ENCODE measurements around the gene PREX1. TPM values are rescaled to one million over a fixed set of nuclear protein-coding genes. Genes with fewer than 3 reads are reported as not detected.
"Not testable (repeated sequence)": the region's sequence is repeated elsewhere in the genome, so short reads cannot be mapped to it uniquely, and the experiment has no call there.

The PREX1 gene
- total and polyA plus RNA-seq, 4 donors = 29.5 to 121 (median 69.3) TPM

DNA sequence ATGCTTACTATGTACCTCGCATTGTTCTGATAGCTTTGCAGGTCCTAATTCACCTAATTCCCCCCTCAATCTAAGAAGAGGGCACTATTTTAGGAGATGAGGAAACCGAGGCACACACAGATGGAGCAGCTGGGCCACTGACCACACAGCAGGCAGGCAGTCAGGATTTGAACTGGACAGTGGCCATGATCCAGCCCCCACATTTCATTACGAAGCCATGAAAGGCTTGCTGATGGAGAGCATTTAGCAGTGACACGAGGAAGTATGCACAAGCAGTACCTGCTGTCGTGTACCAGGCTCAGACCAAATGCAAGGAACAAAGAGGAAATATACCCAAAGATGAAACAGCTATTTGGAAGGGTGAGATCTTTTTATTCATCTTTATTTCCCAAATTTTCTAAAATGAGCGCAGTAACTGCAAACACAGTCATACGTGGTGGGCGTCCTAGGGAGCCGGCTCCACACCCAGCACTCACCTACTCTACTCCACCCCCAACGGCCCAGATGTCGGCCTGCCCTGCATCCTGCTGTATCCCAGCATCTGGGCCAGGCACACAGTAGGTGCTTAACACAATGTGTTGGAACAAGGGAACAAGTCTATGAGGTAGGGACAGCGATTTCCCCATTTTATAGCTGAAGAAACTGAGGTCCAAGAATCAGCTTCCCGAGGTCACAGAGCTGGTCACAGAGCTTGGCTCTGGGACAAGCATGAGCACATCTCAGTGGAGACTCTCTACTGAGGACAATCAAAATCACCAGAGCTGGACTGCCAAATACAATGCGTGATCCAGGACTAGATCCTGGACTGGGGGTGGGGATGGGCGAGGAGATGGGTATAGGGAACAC is 15.0 kb downstream of the PREX1 start:
- ATAC-seq (ENCODE audit: insufficient read depth, low FRiP score) = no peak
- no peak overlapping the region for H3K27ac ChIP-seq (ENCODE audit: low read depth in 1 of 2, low read length in 1 of 2)
- peaks cover 0 to 51% (median 8%) of the 10 kb centered on the region in 3 donors for H3K27me3 ChIP-seq (ENCODE audit: control insufficient read depth in 3 of 3, insufficient read depth in 3 of 3, low read length in 2 of 3)
- peaks cover 0 to 20% (median 0%) of the 10 kb centered on the region in 5 donors for H3K4me1 ChIP-seq (ENCODE audit: control insufficient read depth in 5 of 5, insufficient read depth in 5 of 5, low read length in 5 of 5)
- peaks cover 0 to 4% (median 0%) of the 10 kb centered on the region in 4 donors for H3K36me3 ChIP-seq (ENCODE audit: control insufficient read depth in 4 of 4, insufficient read depth in 4 of 4, low read length in 4 of 4)
- H3K9ac ChIP-seq (ENCODE audit: insufficient read depth in 1 of 2, low read length in 2 of 2) = no peak overlapping the region
- no peak for DNase-seq
- H3K9me3 ChIP-seq (ENCODE audit: control insufficient read depth in 4 of 4, insufficient read depth in 3 of 4, low read length in 3 of 4) = peaks cover 0 to 10% (median 1%) of the 10 kb centered on the region in 4 donors
- H3K4me3 ChIP-seq = no peak overlapping the region
- WGBS, 2 donors = 66 to 79% methylated on average over 15 of the region's 15 CpGs
- TF ChIP-seq, protein P1, sequence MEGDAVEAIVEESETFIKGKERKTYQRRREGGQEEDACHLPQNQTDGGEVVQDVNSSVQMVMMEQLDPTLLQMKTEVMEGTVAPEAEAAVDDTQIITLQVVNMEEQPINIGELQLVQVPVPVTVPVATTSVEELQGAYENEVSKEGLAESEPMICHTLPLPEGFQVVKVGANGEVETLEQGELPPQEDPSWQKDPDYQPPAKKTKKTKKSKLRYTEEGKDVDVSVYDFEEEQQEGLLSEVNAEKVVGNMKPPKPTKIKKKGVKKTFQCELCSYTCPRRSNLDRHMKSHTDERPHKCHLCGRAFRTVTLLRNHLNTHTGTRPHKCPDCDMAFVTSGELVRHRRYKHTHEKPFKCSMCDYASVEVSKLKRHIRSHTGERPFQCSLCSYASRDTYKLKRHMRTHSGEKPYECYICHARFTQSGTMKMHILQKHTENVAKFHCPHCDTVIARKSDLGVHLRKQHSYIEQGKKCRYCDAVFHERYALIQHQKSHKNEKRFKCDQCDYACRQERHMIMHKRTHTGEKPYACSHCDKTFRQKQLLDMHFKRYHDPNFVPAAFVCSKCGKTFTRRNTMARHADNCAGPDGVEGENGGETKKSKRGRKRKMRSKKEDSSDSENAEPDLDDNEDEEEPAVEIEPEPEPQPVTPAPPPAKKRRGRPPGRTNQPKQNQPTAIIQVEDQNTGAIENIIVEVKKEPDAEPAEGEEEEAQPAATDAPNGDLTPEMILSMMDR (IDR thresholded peaks at IDR 0.05; ENCODE audit: control extremely low read depth, extremely low read depth) = no peak

DNA sequence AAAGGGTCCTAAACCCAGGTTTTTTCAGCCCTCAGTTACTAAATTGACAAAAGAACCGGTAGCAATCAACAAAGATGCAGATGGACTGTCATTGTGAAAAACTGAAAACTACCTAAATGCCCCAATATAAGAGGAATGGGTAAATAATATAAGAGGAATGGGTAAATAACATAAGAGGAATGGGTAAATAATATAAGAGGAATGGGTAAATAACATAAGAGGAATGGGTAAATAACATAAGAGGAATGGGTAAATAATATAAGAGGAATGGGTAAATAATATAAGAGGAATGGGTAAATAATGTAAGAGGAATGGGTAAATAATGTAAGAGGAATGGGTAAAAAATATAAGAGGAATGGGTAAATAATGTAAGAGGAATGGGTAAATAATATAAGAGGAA is 15.7 kb downstream of the PREX1 start:
- 68 to 89% methylated on average over 1 of the region's 1 CpG for WGBS, 2 donors
- peaks cover 0 to 13% (median 2%) of the 10 kb centered on the region in 4 donors for H3K9me3 ChIP-seq (ENCODE audit: control insufficient read depth in 4 of 4, insufficient read depth in 3 of 4, low read length in 3 of 4)
- not testable (repeated sequence) for H3K9ac ChIP-seq (ENCODE audit: insufficient read depth in 1 of 2, low read length in 2 of 2); H3K27ac ChIP-seq (ENCODE audit: low read depth in 1 of 2, low read length in 1 of 2); H3K4me3 ChIP-seq; ATAC-seq (ENCODE audit: insufficient read depth, low FRiP score); H3K36me3 ChIP-seq (ENCODE audit: control insufficient read depth in 4 of 4, insufficient read depth in 4 of 4, low read length in 4 of 4); DNase-seq
- H3K27me3 ChIP-seq (ENCODE audit: control insufficient read depth in 3 of 3, insufficient read depth in 3 of 3, low read length in 2 of 3) = peaks cover 0 to 53% (median 6%) of the 10 kb centered on the region in 3 donors
- H3K4me1 ChIP-seq (ENCODE audit: control insufficient read depth in 5 of 5, insufficient read depth in 5 of 5, low read length in 5 of 5) = peaks cover 0 to 24% (median 0%) of the 10 kb centered on the region in 5 donors

DNA sequence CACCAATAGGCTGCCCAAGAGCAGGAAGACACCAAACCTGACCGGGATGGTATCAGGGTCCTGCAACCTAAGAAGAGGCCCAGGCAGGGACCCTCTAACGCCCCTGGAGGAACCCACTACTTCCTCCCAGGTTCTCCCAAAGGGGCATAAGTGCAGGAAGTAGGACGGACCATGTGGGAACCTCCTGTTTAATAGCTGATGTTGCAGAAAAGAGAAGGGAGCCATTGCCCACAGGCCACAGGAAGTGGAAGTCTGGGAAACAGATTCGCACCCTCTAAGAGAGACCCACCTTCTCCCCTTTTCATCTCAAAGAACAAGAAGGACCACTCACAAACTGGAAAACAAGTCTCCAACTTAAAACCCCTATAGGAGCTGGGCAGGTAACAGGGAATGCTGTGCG is 18.1 kb downstream of the PREX1 start:
- WGBS, 2 donors = 33 to 54% methylated on average over 5 of the region's 5 CpGs
- Histone ChIP-seq H3K27me3 (ENCODE audit: control insufficient read depth in 3 of 3, insufficient read depth in 3 of 3, low read length in 2 of 3) (peaks cover 0 to 48% (median 10%) of the 10 kb centered on the region in 3 donors), H3K4me3 (no peak overlapping the region), H3K36me3 (ENCODE audit: control insufficient read depth in 4 of 4, insufficient read depth in 4 of 4, low read length in 4 of 4) (peaks cover 0 to 2% (median 0%) of the 10 kb centered on the region in 4 donors), H3K9me3 (ENCODE audit: control insufficient read depth in 4 of 4, insufficient read depth in 3 of 4, low read length in 3 of 4) (peaks cover 0 to 13% (median 5%) of the 10 kb centered on the region in 4 donors), H3K4me1 (ENCODE audit: control insufficient read depth in 5 of 5, insufficient read depth in 5 of 5, low read length in 5 of 5) (peaks cover 0 to 36% (median 0%) of the 10 kb centered on the region in 5 donors), H3K27ac (ENCODE audit: low read depth in 1 of 2, low read length in 1 of 2) (peak overlapping the region in 1 of 2 donors; percentile 18), H3K9ac (ENCODE audit: insufficient read depth in 1 of 2, low read length in 2 of 2) (no peak overlapping the region)
- TF ChIP-seq, protein P1 (IDR thresholded peaks at IDR 0.05; ENCODE audit: control extremely low read depth, extremely low read depth) = no peak
- ATAC-seq (ENCODE audit: insufficient read depth, low FRiP score) (no peak), DNase-seq (no peak)

DNA sequence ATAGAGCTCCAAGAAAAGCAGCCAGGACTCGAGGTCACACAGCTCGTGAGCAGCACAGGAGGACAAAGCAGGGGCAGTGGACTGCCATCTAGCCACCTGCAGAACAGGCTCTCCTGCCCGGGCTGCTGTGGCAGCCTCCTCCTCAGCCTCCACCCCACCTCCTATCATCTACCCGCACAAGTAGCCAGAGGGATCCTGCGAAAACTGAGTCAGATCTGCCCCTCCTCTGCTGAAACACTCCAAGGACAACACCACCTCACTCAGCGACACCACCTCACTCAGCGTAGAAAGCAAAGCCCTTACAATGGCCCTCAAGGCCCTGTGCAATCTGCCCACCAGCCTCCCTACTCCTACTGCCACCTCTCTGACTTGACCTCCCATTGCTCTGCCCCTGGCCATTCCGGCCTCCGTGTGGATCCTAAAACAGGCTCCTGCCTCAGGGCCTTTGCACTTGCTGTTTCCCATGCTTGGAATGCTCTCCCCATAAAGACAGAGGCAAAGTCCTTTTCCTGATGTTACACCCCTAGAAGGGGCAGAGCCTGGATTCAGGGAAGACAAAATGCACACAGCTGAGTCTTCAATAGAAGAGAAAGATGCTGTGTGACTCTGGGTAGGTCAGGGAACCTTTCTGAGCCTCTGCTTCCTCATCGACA is 19.3 kb downstream of the PREX1 start:
- peaks cover 0 to 4% (median 0%) of the 10 kb centered on the region in 4 donors for H3K36me3 ChIP-seq (ENCODE audit: control insufficient read depth in 4 of 4, insufficient read depth in 4 of 4, low read length in 4 of 4)
- no peak overlapping the region for H3K9ac ChIP-seq (ENCODE audit: insufficient read depth in 1 of 2, low read length in 2 of 2)
- ATAC-seq (ENCODE audit: insufficient read depth, low FRiP score) = no peak
- H3K27ac ChIP-seq (ENCODE audit: low read depth in 1 of 2, low read length in 1 of 2) = no peak overlapping the region
- DNase-seq = no peak
- TF ChIP-seq, protein P1 (IDR thresholded peaks at IDR 0.05; ENCODE audit: control extremely low read depth, extremely low read depth) = no peak
- H3K4me1 ChIP-seq (ENCODE audit: control insufficient read depth in 5 of 5, insufficient read depth in 5 of 5, low read length in 5 of 5) = peaks cover 0 to 38% (median 0%) of the 10 kb centered on the region in 5 donors
- no peak overlapping the region for H3K4me3 ChIP-seq
- H3K9me3 ChIP-seq (ENCODE audit: control insufficient read depth in 4 of 4, insufficient read depth in 3 of 4, low read length in 3 of 4) = peaks cover 0 to 15% (median 5%) of the 10 kb centered on the region in 4 donors
- peaks cover 0 to 45% (median 4%) of the 10 kb centered on the region in 3 donors for H3K27me3 ChIP-seq (ENCODE audit: control insufficient read depth in 3 of 3, insufficient read depth in 3 of 3, low read length in 2 of 3)
- 81 to 97% methylated on average over 10 of the region's 10 CpGs for WGBS, 2 donors

All from lung (tissue), 12 donors.